ENCODE data around the gene TOR1B.

DNA sequence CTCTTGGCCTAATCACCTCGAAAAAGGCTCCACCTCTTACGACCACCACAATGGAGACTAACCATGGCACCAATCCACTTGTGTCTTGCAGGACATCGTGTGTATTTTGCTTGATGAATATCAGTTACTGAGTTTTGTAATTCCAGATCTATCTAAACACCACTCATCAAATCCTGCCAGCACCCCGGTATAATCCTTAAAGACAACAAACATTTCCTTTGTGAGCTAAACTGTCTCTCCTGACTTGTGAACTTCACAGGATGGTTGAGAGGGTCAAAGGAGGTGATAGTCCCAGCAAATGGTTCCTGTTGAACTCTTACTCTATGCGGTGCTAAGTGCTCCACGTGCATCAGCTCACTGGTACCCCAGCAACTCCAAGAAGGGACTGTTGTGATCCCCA is 4.0 kb upstream of the TOR1B start:
- TF ChIP-seq TCF4 (CRISPR knock-in tag; IDR thresholded peaks at IDR 0.05; ENCODE audit: borderline replicate concordance): no peak
- TF ChIP-seq, protein P1, sequence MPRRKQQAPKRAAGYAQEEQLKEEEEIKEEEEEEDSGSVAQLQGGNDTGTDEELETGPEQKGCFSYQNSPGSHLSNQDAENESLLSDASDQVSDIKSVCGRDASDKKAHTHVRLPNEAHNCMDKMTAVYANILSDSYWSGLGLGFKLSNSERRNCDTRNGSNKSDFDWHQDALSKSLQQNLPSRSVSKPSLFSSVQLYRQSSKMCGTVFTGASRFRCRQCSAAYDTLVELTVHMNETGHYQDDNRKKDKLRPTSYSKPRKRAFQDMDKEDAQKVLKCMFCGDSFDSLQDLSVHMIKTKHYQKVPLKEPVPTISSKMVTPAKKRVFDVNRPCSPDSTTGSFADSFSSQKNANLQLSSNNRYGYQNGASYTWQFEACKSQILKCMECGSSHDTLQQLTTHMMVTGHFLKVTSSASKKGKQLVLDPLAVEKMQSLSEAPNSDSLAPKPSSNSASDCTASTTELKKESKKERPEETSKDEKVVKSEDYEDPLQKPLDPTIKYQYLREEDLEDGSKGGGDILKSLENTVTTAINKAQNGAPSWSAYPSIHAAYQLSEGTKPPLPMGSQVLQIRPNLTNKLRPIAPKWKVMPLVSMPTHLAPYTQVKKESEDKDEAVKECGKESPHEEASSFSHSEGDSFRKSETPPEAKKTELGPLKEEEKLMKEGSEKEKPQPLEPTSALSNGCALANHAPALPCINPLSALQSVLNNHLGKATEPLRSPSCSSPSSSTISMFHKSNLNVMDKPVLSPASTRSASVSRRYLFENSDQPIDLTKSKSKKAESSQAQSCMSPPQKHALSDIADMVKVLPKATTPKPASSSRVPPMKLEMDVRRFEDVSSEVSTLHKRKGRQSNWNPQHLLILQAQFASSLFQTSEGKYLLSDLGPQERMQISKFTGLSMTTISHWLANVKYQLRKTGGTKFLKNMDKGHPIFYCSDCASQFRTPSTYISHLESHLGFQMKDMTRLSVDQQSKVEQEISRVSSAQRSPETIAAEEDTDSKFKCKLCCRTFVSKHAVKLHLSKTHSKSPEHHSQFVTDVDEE (CRISPR knock-in tag; IDR thresholded peaks at IDR 0.05): no peak
- TF ChIP-seq OSR1 (CRISPR knock-in tag; IDR thresholded peaks at IDR 0.05): no peak
- no peak for TF ChIP-seq CREB5 (CRISPR knock-in tag; IDR thresholded peaks at IDR 0.05; ENCODE audit: low read depth)
- TF ChIP-seq ISL1 (CRISPR knock-in tag; IDR thresholded peaks at IDR 0.05): no peak
